Stimulated activated CD4-positive, alpha-beta T cell treated with anti-CD3 and anti-CD28 coated beads, Interleukin-4, amount 100 ng/mL, for 48 hours (primary cell): Measurements from ENCODE around the gene PERCC1.

Source experiments
- DNase-seq, 2 donors: peaks; one replicate each; pipeline ENCODE4 v3.0.0-alpha.2; 2020; ENCODE audit warnings: low read depth in 2 of 2

Gene PERCC1

DNA sequence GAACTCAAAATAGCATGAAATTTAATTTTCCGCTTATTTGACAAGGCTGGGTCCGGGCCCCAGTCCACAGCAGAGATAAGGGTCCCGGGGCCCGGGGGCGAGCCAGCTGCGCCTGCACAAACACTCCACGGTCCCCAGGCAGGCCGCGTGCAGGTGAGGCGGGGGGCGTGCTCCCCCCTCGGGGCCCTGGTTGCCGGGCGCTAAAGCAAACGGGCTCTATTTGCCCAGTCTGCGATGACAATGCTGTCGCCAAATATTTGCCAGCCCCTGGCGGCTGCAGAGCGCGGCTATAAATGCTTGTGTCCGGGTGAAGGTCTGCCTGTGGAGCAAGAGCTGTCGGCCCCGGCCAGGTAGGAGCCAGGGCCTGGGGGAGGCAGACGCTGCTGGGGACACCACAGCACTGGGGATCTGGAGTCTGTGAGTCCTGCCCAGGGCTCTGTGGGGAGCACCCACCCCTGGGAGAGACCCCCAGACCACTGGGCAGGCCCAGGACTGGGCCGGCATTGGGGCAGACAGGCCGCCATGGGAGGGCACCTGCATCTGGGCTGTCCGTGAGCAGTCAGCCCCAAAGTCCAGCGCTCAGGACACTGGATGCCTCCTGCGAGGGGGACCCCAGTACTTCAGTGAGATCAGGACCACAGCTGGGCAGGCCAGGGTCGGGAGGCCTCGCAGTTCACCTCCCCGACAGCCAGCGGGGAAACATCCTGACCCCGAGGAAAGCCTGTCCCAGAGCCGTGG, at the start of gene PERCC1:
Gene PERCC1 (plus strand): TSS at position 320 of the 738 bp plus-strand sequence. CDS start 1,516 bp downstream, outside the sequence.
- DNase-seq = no peak

DNA sequence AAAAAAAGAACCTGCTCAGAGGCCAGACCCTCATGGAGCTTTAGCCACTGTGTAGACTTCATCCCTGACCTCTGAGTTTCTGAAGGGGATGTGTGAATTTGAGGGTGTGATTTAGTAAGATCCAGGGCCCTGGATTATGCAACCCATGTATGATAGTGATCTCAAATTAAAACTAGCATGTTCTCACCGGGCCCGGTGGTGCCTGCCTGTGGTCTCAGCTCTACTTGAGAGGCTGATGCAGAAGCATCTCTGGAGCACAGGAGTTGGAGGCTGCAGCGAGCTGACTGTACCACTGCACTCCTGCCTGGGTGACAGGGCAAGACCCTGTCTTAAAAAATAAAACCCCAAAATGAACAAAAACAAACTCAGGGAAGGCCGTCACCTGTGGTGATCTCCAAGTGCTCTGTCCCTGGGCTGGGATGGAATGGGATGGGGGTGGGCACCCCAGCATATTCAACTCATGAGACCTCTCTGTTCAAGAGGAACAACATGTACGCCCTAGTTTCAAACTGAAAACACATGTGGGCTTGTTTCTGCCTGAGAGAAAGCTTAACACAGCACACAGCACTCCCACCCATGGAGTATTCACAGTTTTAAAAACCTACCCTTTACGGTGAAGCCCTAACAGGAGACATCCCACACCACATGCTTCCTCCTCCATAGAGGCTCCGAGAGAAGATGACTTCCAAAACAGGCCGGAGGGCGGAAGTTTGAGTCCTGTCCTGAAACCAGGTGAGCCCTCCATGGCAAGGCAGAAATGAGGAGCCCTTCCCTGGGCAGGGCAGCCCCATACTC, 49.1 kb upstream of the PERCC1 start:
- no peak for DNase-seq

DNA sequence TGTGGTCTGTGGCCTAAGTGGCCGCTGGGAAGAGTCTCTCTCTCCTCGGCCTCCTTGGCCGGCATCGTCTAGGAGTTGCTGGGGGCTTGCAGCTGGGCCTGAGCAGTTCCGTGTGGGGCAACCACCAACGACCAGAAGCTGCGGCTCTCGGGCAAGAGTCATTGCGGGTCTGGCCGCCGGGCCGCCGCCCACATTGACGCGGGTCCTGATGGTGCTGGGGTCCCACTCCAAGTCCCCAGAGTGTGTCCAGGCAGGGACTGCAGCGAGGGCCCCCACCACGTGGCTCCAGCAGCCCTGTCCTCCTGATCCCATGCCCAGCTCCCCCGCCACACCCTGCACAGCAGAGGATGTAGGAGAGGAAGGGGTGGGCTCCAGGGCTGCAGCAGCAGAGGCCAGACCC, 47.3 kb upstream of the PERCC1 start:
- DNase-seq = no peak

DNA sequence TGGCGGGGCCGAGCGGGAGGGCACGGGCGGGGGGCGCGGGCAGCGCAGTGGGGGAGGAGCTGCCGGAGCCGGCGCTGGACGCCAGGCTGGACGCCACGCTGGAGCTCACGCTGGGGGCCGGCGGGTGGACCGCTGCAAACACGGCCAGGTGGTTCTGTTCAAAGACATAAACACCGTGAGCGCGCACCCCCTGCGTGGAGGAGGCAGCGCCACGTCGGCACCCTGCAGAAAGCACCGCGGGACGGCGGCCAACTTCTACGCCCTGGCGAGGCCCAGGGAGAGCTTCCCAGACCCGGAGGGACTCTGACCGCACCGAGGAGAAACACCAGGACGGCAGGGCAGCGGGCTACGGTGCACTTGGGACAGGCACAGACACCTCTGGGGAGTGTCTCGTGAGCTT, 45.6 kb upstream of the PERCC1 start:
- DNase-seq = no peak

DNA sequence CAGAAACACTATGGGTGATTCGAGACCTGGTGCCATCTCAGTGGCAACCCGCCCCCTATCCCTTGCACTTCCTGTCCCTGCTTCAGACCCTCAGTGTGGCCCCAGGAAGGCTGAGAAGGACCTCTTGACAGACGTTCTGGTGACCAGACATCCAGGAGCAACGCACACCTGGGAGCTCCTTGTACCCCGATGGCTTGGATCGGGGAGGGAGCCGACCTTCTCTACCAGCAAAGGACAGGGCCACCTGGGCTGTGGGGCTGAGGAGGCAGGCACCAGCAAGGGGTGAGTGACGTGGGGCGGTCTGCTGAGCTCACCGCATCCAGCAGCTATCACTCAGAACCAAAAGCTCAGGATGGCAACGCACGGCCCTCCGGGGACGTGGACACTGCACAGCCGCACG, 43.5 kb upstream of the PERCC1 start:
- no peak for DNase-seq

DNA sequence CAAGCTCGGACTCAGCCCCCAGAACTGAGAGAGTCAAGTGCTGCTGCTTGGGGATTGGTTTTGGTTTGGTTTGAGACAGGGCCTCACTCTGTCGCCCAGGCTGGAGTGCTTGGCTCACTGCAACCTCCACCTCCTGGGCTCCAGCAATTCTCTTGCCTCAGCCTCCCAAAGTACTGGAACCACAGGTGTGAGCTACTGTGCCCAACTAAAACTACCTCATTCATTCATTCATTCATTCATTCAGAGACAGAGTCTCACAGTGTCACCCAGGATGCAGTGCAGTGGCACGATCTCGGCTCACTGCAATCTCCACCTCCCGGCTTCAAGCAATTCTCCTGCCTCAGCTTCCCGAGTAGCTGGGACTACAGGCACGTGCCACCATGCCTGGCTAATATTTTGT, 41.1 kb upstream of the PERCC1 start:
- DNase-seq = no peak

DNA sequence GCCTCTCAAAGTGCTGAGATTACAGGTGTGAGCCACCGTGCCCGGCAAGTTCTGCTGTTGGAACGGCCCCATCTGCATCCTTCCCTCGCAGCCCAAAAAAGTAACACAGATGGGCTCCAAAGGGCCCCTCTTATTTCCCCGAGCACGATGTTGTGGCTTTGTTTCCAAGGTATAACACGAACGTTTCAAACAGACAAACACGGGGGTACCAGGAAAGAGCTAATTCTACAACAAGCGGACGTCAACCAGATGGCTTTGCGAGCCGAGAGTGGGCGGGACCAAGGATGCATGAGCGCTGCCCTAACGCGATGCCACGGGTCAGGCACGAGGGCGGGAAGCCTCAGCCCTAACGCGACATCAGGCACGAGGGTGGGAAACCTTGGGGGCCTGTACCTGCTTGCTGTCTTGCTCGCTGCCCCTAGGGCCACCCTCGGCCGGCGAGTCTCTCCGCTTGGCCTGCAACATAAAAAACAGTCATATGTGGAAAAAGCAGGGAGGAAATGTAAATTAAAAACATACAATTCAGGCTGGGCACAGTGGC, 40.6 kb upstream of the PERCC1 start:
- no peak for DNase-seq

DNA sequence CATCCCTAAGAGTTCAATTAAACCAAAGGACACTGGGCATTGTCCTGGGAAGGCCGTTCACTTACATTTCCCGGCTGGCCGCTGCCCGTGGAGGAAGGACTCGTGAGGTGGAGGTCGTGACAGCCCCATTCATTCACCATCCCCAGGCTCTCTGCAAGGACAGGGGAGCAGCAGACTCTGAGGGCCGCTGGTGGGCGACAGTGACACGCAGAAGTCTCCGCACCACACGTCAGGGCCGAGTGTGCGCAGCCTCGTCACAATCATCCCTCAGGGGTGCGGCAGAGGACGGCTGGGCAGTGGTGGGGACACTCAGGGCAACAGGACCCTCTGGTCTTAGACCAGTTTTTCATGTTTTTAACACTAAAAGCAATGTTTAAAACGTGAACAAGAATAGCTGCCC, 38.1 kb upstream of the PERCC1 start:
- no peak for DNase-seq

DNA sequence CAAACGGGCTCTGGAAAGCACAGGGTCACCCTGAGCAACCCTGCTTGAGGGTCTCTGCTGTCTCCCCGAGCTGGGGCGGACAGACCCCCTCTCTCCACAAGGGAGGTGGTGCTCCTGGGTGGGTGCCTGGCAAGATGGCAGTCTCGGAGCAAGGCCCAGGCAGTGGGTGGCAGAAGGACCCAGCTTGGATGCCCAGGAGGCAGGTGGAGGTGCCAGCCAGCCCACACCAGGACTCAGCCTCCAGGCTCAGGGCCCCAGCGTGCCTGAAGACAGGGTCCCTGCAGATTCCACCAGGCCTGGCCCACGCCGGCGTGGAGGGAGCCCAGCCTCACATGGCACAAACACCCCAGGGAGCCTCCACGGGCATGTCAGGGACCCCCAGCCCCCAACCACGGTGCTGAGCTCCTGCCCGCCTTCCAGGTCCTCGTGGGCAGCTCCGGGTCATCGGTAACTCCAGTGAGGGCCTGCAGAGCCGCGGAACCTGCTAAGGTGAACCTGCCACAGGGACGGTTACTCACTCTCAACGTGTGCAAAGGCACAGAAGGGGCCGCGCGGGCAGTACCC, 37.2 kb upstream of the PERCC1 start:
- no peak for DNase-seq

DNA sequence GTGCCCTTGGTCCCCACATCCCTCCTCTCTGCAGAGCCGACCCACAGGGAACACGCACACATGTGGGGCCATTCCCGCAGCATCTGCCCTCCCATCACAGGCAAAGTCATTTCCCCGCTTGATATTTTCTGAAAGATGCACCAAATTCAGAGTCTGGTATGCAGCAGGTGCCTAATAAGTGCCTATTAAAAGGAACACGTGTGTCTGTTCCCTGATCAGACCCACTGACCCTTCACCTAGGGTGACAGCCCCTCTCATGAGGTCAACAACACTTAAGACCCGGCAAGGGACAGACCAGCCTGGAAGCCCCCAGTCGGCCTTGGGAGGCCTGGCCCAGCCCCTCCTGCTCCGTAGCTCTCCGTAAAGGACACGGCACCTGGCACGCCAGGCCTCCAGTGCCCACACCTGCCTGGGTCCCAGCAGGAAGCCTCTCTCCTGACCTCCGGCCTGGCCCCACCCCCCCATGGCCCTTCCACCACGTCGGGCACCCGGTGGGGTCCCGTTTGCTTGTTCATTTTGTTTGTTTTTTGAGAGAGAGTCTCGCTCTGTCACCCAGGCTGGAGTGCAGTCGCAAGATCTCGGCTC, 36.4 kb upstream of the PERCC1 start:
- DNase-seq = no peak

DNA sequence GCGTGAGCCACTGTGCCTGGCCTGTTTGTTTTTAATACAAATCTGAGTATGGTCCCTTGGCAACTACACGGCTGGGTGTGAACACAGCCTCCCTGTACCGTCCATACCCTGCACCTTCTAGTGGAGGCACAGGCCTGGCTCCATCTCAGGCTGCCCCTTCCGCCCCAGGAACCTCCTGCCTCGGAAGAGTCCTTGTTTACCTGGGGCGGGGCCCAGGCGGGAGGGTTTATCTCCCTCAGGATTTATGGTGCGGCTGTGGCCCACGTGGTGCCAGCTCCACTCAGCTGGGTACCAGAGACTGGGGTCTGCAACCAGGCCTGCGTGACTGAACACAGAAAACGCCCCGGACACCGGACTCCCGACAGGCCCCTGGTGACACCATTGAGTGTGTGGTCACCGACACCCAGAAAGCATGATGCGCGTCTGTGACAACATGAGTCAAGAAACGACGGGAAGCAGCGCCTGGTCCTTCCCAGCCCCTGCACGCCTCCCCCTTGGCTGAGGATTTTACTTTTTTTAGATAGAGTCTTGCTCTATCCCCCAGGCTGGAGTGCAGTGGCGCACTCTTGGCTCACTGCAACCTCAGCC, 35.3 kb upstream of the PERCC1 start:
- no peak for DNase-seq

DNA sequence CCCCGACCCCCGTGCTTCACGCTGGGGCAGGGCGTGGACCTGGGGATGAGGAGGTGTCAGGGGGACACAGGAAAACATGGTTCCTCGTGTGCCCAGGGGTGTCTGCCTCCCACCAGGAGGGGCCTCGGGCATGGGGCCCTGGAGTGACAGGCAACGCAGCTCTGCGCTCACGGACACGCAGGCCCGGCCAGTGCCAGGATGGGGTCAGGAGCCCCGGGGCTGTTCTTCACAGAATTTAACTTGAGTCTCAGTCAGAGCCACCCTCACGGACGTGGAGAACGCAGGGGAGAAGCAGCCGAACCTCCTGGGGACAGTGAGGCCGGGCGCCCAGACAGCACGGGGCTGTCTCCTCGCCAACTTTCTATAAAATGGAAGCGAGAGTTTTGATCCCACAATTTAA, 33.1 kb upstream of the PERCC1 start:
- no peak for DNase-seq

DNA sequence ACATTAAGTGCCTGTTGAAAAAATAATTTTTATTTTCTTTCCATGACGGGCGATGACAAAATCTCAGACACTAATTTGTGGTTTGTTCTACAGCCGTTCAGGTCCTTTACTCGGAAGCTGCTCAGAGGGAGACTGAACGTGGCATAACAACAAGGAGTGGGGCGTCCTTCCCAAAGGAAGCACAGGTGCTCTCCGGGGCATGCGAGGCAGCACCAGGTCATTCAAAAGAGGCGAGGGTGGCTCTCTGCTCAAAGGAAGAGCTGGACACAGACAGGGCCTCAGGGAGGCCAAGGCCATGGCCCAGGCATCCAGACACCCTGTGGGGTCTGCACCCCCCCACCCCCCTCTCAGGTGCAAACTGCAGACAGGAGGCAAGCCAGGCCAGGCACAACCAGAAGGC, 32.5 kb upstream of the PERCC1 start:
- no peak for DNase-seq

DNA sequence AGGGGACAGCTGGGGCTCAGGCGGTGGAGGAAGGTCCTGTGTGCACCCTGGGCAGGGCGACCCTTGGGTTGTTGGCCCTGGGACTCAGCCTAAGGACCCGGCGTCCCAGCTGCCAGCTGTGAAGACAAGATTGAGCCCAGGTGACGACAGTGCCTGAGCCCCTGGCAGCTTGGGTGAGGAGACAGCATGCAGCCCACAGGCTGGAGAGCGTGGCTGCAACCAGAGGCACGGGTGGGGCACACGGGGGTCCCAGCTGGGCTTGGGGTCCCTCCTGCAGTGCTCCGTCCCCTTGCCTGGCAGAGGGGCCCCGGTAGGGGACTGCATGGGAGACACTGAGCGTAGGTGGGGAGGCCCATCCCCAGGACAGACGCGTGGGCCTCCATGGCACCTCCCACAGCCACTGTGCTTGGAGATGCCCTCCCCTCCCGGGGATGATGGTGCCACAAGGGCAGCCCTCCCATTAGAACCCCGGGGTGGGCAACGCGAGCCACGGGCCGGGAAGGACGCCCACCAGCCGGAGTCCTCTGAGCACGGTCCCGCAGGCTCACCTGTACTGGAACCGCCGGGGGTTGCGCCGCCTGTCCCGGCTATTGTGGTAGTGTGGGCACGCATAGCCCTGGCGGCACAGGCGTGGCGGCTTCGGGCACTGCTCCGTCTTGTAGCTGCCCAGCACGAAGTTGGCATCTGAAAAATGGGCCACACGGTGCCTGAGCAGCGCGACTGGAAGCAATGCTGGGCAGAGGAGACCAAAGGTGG, 31.9 kb upstream of the PERCC1 start:
- DNase-seq = no peak

DNA sequence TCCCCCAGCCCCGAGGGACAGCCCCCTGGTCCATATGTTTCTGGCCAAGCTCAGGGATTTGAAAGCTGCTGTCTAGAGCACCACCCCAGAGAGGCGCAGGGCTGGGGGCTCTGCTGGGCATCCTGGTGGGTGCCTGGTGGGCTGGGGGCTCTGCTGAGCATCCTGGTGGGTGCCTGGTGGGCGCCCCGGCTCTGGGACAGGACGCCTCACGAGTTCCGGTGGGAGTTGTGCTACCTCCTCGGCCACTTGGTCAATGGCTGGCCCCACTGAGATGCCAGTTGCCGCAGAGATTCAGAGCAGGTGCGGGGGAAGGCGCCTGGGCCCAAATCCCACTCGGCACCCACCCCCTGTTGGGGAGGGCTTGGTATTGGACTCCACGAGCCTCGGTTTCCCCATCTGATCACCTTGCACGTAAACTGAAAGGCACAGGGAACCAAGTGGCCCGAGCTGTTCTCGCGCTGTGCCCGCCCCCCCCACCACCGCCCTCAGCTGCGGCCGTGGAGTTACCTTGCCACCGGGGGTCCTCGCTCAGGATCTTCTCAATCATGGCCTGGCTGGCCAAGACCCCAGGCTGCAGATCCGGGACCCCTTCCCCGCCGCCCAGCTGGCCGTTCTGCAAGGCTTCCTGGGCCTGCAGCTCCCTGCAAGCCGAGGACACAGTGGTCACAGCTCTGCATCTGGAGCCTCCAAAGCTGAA, 29.7 kb upstream of the PERCC1 start:
- no peak for DNase-seq

DNA sequence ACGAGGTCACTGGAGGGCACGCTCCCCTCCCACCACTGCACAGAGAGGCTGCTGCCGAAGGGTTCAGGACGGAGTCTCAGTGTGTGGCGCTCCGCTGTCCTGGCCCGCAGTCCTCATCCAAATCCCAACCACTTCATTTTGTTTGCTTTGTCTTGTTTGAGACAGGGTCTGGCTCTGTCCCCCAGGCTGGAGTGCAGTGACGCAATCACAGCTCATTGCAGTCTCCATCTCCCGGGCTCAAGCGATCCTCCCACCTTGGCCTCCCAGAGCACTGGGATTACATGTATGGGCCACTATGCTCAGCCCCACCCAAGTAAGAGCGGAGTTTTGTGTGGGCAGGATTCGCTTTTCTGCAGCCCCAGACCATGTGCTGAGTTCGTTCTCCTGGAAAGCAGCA, 29.1 kb upstream of the PERCC1 start:
- DNase-seq = no peak

DNA sequence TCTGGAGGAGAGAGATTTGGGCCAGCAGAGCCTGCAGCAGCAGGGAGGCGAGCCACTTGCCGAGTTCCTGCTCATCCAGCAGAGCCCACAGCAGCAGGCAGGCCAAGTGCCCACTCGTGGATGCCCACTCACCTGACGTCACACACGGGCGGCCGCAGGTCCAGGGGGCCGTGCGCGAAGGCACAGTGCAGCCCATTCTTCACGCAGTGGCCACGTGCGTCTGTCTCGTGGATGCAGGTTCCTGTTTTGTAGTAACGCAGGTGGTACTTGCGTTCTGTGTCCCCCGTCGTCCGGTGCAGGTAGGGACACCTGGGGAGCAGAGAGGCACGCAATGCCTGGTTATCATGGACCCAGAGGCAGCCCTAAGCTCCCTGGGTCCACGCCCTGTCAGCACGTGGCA, 27.8 kb upstream of the PERCC1 start:
- DNase-seq = no peak

DNA sequence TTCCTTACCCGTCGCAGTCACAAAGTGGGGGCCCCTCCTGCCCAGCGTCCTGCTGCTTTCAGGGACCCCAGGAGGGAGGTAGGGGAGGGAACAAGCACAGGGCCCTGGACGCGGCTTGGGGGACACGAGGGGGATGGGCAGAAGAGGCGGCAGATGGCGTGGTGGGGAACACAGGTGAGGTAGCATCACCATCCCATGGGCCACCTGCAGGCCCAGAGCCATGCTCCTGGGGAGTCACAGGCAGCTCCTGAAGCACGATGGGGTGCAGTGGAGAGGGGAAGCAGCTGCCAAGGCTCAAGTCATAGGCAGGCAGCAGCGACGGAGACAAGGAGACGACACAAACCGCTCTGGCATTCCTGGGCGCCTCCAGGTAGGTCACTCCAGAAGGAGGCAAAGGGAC, 27.1 kb upstream of the PERCC1 start:
- no peak for DNase-seq

DNA sequence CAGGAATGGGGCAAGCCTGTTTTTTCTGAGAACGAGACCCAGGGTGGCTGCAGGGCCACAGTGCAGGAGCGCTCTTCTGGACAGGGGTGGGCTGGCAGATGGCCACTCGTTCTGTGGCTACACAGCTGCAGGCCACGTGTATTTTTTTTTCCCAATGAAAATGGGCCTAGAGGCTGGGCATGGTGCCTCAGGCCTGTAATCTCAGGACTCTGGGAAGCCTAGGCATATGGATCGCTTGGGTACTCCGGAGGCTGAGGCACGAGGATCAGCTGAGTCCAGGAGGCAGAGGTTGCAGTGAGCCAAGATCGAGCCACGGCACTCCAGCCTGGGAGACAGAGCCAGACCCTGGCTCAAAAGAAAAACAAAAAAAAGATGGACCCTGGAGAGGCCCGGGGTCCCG, 23.1 kb upstream of the PERCC1 start:
- DNase-seq = no peak

DNA sequence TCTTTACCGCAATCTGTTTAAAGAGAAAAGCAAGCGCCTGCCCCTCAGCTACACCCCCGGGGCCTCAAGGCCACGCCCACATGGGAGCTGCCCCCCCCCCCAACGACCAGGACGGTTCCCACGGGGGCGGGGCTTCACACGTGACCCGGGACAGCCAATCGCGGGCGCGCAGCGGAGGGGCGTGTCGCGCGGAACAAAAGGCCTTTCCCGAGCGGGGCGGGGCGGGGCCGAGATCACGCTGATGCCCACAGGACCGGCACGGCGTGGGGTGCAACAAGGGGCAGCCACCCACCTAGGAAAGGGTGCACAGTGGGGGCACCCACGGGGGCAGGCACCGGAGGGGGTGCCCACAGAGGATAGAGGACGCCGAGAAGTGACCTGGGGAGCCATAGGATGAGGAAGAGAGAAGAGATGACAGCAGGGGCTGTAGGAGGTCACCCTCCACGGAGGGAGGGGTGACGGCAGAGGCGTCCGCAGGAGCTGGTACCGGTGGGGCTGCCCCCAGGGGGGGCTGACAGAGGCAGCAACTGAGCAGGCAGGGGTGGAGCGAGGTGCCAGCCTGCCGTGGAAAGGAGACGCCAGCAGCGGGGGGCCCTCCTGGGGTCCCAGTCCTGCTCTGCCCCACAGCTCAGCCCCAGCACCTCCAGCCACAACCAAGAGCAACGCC, 22.6 kb upstream of the PERCC1 start:
- DNase-seq = peak; percentile 93 to 97
